Measurements from ENCODE around the gene NACC2. TPM values are rescaled to one million over a fixed set of nuclear protein-coding genes. Genes with fewer than 3 reads are reported as not detected.

The NACC2 gene
- total RNA-seq, 4 donors from 2014 or later: 71.4 to 209 (median 110) TPM

DNA sequence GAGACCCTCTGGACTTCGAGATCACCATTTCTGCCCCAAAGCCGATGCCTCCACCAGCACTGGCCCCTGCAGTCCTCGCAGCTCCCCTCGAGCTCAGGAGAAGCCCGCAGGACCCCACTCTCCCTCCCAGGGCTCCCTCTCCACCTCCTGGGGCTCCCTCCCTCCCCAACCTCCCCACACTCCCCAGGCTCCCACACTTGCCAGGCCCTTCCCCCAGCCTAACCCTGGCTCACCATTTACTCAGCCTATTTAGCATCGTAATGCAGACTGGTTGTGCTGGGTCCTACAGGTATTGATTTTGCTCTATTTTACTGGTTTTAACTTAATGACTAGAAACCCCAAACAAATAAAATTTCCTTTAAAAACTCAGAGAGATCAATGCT, 47.3 kb upstream of the NACC2 start:
- TF ChIP-seq, protein P1, sequence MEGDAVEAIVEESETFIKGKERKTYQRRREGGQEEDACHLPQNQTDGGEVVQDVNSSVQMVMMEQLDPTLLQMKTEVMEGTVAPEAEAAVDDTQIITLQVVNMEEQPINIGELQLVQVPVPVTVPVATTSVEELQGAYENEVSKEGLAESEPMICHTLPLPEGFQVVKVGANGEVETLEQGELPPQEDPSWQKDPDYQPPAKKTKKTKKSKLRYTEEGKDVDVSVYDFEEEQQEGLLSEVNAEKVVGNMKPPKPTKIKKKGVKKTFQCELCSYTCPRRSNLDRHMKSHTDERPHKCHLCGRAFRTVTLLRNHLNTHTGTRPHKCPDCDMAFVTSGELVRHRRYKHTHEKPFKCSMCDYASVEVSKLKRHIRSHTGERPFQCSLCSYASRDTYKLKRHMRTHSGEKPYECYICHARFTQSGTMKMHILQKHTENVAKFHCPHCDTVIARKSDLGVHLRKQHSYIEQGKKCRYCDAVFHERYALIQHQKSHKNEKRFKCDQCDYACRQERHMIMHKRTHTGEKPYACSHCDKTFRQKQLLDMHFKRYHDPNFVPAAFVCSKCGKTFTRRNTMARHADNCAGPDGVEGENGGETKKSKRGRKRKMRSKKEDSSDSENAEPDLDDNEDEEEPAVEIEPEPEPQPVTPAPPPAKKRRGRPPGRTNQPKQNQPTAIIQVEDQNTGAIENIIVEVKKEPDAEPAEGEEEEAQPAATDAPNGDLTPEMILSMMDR (IDR thresholded peaks at IDR 0.05): no peak
- no peak for TF ChIP-seq EP300 (IDR thresholded peaks at IDR 0.05)
- no peak for TF ChIP-seq POLR2A (IDR thresholded peaks at IDR 0.05)
- no peak for TF ChIP-seq POLR2AphosphoS5 (IDR thresholded peaks at IDR 0.05)
- H3K9me3 ChIP-seq: no peaks in the 10 kb centered on the region
- 84 to 89% methylated on average over 3 to 4 of the region's 6 CpGs for WGBS, 2 donors (ENCODE audit: low coverage in 1 of 2)
- no peak overlapping the region for H3K27ac ChIP-seq
- no peak overlapping the region for H3K4me3 ChIP-seq
- H3K36me3 ChIP-seq: no peaks in the 10 kb centered on the region
- peaks cover 79% of the 10 kb centered on the region for H3K27me3 ChIP-seq
- no peak for ATAC-seq
- no peaks in the 10 kb centered on the region for H3K4me1 ChIP-seq

DNA sequence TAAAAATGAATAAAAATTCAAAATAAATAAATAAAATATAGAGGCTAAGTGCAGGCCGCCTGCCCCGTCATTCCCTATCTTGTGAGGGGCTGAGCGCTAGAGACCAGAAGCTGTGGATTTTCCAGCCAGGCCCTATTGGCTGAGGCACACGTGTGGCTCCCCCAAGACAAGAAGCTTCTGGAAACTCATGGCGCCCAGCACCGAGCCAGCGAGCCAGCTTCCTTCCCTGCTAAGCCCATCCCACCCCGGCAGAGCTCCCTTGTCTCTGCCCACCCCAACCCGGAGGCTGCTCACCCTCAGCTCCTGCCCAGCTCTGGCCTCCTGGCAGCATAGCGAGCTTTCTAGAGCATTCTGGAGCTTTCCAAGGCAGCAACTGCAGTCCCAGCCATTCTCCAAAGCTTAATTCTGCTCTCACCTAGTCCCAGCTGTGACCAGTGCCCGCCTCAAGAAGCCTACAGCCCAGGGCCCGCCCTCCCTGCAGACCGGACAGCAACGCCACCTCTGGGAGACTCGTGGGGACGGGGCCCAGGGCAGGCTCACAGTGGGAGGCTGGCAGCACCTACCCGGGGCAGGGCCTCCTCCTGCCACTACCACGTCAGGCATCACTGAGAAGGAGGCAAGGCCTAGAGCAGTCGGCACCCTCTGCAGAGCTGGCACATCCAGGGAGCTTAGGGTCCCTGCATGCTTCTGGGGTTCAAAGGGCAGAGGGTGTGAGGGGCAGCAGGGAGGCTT, 46.8 kb upstream of the NACC2 start:
- H3K4me3 ChIP-seq: no peak overlapping the region
- H3K36me3 ChIP-seq: no peaks in the 10 kb centered on the region
- no peaks in the 10 kb centered on the region for H3K9me3 ChIP-seq
- H3K4me1 ChIP-seq: no peaks in the 10 kb centered on the region
- 83 to 86% methylated on average over 4 to 5 of the region's 19 CpGs for WGBS, 2 donors (ENCODE audit: low coverage in 1 of 2)
- TF ChIP-seq POLR2AphosphoS5 (IDR thresholded peaks at IDR 0.05): no peak
- no peak for TF ChIP-seq POLR2A (IDR thresholded peaks at IDR 0.05)
- TF ChIP-seq EP300 (IDR thresholded peaks at IDR 0.05): no peak
- TF ChIP-seq, protein P1 (IDR thresholded peaks at IDR 0.05): no peak
- H3K27me3 ChIP-seq: peaks cover 79% of the 10 kb centered on the region
- no peak overlapping the region for H3K27ac ChIP-seq
- ATAC-seq: no peak

DNA sequence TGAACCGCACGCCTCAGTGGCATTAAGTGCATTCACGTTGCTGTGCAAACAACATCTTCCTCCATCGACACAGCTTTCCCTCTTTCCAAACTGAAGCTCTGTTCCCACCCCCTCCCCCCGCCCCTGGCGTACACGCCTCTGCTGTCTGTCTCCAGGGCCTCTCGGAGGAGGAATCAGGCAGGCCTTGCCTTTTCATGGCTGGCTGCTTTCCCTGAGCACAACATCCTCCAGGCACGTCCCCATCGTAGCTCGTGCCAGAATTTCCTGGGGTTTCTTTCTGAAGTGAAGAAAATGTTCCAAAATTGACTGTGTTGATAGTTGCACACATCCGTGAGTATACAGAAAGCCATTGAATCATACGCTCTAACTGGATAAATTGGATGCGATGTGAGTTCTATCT, 45.9 kb upstream of the NACC2 start:
- Histone ChIP-seq H3K4me3 (no peak overlapping the region), H3K9me3 (no peaks in the 10 kb centered on the region), H3K27me3 (peaks cover 79% of the 10 kb centered on the region), H3K36me3 (no peaks in the 10 kb centered on the region), H3K27ac (no peak overlapping the region), H3K4me1 (no peaks in the 10 kb centered on the region)
- 33 to 53% methylated on average over 6 to 12 of the region's 14 CpGs for WGBS, 2 donors (ENCODE audit: low coverage in 1 of 2)
- ATAC-seq: no peak
- TF ChIP-seq POLR2A (IDR thresholded peaks at IDR 0.05) (no peak), EP300 (IDR thresholded peaks at IDR 0.05) (no peak), POLR2AphosphoS5 (IDR thresholded peaks at IDR 0.05) (no peak)
- TF ChIP-seq, protein P1 (IDR thresholded peaks at IDR 0.05): no peak

DNA sequence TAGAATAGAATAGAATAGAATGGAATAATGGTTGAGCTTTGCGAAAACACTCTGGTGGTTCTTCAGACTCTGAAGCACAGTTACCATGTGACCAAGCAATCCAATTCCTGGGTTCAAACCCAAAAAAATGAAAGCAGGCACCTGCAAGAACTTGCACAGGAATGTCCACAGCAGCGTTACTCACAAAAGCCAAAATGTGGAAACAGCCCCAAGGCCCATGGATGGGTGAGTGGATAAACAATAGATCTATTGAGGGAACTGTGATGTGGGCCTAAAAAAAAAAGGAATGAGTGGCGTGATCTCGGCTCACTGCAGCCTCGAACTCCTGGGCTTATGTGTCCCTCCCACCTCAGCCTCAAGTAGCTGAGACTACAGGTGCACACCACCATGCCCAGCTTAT, 45.0 kb upstream of the NACC2 start:
- ATAC-seq: no peak
- Histone ChIP-seq H3K36me3 (no peaks in the 10 kb centered on the region), H3K27ac (no peak overlapping the region), H3K4me1 (no peaks in the 10 kb centered on the region), H3K9me3 (no peaks in the 10 kb centered on the region), H3K4me3 (no peak overlapping the region), H3K27me3 (peaks cover 79% of the 10 kb centered on the region)
- 87 to 88% methylated on average over 4 to 5 of the region's 5 CpGs for WGBS, 2 donors (ENCODE audit: low coverage in 1 of 2)
- no peak for TF ChIP-seq POLR2A (IDR thresholded peaks at IDR 0.05)
- no peak for TF ChIP-seq EP300 (IDR thresholded peaks at IDR 0.05)
- TF ChIP-seq, protein P1 (IDR thresholded peaks at IDR 0.05): no peak
- no peak for TF ChIP-seq POLR2AphosphoS5 (IDR thresholded peaks at IDR 0.05)

DNA sequence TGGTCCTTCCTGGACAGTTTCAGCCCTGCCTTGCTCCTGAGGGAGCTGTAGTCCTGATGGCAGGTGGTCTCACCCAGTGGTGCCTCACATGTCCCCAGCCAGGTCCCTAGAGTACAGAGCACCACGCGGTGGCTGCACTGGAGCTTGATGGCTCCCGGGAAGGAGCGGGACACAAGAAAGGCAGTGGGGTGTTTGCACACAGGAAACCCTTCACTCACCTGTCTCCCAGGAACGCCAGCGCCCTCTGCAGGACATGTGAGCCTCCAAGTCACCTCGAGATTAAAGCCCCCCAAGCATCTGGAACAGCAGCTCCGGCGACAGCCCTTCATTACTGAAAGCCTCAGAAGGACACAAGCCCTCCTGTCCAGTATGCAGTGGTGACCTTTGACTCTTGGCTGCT, 43.5 kb upstream of the NACC2 start:
- H3K27ac ChIP-seq: no peak overlapping the region
- peaks cover 0 to 5% (median 3%) of the 10 kb centered on the region in 3 donors for H3K4me1 ChIP-seq
- WGBS, 2 donors (ENCODE audit: low coverage in 1 of 2): 14% methylated on average over 5 of the region's 9 CpGs; no CpG with 5 or more reads in 1 of the 2 donors
- no peak for ATAC-seq
- no peaks in the 10 kb centered on the region for H3K9me3 ChIP-seq
- no peaks in the 10 kb centered on the region for H3K36me3 ChIP-seq
- H3K27me3 ChIP-seq: peaks cover 79% of the 10 kb centered on the region
- TF ChIP-seq EP300 (IDR thresholded peaks at IDR 0.05) (no peak), POLR2AphosphoS5 (IDR thresholded peaks at IDR 0.05) (no peak), POLR2A (IDR thresholded peaks at IDR 0.05) (no peak)
- TF ChIP-seq, protein P1 (IDR thresholded peaks at IDR 0.05): no peak
- no peak overlapping the region for H3K4me3 ChIP-seq

All from gastroesophageal sphincter (tissue), 4 donors.